GM21723 (cell line): Measurements from ENCODE around the gene MICALL1.

Source experiments
- ATAC-seq: cut with Tn5 transposase; IDR thresholded peaks from one replicate; pipeline ENCODE4 v1.9.1; 2021; ENCODE audit warnings: mild to moderate bottlenecking, moderate library complexity; ENCODE audit not compliant: unreplicated experiment

The MICALL1 gene

DNA sequence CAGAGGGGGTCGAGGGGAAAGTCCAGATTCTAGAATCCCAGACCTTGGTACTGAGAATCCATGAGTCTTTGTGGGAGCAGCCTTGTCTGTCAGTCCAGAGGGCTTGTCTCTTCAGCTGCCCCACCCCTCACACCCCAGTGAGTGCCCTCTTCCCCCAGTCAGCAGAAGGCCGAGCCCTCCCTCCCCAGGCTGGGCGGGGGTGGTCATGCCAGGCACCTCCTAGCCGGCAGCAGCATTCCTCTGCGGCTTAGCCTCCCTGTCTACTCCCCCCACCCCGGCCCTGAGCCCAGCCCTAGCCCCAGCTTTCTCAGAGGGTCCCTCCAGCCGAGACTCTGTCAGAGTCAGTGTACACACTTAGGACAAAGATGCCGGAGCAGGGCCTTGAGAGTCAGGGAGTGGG lies 73.7 kb downstream of the MICALL1 start:
- no peak for ATAC-seq

DNA sequence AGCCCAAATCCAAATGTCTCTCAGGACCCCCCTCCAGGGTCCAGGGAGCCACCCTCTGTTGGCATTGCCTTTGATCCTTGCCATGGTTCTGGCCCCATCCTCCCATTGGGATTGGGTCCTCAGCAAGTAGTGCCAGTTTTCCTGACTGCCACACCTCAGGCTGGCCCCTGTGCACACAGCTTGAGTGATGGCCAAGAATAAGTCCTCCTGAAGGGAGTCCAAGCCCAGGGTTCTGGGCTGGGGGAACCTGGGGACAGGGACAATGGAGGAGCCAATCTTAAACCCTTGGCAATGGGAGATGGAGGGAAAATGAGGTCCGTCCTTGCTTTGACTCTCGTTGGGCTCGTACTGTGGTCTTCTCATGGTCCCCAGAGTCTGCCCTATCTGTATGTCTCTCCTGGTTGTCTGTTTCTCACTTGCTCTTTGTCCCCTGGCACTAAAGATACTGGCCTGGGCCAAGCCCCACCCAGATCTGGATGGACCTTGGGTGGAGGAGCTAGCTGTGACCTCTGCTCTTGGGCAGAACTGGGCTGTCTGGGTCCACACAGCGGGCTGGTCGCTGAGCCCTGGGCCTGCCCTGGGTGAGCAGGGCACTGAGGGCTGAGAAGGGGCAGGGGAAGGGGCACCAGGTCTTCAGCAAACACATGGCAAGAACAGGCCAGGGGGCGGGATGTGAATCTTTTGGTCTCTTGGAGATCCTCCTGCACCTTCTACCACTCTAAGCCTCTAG lies 75.3 kb downstream of the MICALL1 start:
- ATAC-seq: no peak

- no peak for ATAC-seq
Measured at GRCh38 chr22:37982151-37982785, 76.2 kb downstream of the MICALL1 start.

DNA sequence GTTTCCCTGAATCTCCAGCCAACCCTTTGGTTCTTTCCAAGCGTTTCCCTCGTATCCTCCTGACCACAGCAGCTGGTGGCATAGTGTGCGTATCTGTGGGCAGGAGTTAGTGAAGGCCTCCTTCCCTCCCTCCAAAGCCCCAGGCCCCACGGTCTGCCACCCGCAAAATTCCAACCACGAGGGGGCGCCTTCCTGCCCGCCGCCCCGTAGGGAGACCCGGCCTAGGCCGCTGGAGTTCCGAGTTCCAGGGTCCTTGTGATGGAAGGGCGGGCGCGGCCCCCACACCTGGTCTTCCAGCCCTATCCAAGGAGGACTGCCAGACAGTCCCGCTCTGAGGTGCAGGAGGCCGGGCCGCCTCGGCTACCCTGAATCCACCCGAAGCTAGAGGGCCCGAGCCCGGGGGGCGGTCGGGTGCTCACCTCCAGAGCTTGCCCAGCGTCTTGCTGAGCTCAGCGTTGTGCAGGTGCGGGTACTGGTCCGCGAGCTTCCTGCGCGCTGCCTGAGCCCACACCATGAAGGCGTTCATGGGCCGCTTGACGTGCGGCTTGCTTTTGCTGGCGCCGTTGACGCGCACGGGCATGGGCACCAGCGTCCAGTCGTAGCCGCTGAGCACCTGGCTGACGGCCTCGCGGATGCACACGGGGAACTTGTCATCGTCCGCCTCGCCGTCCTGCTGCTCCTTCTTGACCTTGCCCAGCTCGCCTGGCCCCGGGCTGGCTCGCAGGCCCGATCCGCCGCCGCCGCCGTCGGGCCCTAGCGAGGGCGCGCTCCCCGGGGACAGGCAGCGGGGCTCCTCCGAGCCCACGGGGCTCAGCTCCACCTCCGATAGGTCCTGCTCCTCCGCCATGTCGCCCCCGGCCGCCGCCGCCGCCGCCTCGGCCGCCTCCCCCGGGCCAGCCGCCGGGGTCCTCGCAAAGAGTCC lies 77.1 kb downstream of the MICALL1 start:
- no peak for ATAC-seq

DNA sequence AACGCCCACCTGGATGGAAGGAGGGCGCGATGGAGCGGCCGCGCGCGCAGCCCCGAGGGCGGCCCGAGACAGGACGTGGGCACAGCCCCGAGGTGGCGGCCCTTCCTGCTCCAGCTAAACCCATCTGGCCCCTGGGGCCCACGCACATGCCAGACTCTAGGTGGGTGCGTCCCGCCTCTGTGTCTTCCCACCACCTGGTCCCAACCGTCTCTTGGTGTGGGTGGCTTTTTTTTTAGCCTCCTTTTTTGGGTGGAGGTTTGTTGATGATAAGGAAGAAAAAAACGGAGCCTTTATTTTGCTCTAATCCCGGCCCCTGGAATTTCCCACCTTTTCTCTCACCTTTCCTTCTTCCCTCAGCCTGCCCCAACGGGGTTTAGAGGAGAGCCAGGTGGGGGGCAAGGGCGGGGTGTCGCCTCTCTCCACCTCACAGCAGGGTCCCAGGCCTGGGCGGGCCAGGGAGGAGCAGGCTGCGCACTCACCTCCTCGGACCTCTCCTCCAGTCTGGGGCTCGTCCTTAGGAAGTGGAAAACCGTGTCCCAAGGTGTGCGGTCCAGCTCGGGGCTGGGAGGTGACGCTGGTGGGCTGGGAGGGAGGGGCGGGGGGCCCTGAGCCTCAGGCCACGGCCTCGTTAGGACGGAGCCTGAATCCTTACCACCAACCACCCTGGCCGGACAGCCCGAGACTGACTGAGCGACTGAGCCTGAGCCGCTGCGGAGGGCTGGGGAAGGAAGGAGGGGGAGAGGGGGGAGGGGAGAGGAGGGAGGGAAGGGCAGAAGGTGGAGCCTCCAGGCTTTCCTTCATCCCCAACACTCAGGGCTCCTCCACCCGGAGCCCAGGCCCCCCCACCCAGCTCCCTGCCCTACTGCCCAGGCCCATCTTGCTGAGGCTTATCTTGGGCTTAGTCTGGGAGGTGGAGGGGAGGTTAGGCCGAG lies 78.0 kb downstream of the MICALL1 start, which contains the start of gene SOX10:
Gene SOX10, minus strand, starts transcription at position 696 of the 932 bp plus-strand sequence. CDS start 771 bp downstream, outside the sequence.
- ATAC-seq: no peak

DNA sequence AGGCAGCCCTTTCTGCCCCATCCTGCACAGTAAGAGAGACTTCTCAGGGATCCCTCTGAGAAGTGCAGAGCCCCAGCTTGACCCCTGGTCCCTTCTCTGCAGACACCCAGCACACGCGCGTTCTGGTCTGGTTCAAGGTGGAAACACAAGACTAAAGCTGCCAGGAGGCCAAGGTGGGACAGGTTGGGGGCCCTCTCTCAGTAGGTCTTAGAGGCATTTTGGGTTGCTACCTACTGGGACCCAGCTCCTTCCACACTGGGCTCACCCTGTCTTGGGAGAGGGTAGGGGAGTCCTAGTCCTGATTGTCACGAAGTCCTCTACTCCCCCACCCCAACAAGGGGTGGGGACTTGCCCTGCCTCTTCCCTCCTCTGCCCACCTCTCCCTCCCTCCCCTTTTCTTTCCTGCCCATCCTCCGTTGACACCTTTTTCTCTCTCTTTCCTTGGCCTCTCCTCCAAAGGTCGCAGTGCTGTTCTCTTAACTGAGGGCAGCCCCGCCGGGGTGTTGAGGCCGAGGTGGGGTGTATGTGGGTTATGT lies 79.0 kb downstream of the MICALL1 start:
- ATAC-seq: no peak

- ATAC-seq: no peak
Measured at GRCh38 chr22:37985751-37986281, 79.7 kb downstream of the MICALL1 start.

- no peak for ATAC-seq
Measured at GRCh38 chr22:37986371-37986770, 80.3 kb downstream of the MICALL1 start.

DNA sequence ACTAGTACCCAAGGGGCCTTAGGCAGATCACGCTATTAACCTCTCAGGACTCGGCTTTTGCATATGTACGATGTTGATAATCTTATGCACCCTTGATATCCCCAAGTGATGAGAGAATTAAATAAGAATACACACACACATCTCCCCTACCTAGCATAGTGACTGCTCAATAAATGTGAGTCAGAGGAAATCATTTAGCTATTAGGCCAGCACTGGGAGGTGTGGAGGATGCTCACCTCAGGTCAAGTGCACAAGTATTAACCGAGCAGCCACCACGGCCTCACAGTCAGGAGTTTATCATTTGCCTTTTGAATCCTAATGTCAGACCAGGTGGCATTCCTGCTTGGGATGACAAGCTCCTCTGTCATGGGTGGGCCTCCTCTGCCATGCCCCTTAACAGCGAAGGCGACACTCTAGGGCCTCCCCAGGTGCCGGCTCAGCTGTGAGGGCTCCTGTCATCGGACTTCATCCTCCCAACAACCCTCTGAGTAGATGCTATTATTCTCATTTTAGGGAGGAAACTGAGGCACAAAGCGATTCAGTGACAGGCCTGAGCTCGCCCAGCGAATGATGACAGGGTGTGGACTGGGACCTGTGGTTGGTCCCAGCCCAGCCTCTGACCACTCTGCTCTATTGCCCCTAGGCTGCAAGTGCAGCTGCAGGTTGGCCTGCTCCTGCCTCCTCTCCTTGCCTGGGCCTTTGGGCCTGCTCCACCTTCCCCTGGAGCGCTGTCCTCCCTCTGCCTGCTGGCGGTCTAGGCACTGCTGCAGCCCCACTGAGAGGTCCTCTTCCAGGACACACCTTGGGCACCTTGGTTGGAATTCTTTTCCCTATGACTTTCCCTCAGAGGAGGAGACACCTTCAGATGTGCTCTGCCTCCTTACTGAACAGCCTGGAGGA lies 83.3 kb downstream of the MICALL1 start:
- ATAC-seq: no peak

GRCh38 chr22:37990301-37990700 lies 84.2 kb downstream of the MICALL1 start:
- ATAC-seq: no peak

DNA sequence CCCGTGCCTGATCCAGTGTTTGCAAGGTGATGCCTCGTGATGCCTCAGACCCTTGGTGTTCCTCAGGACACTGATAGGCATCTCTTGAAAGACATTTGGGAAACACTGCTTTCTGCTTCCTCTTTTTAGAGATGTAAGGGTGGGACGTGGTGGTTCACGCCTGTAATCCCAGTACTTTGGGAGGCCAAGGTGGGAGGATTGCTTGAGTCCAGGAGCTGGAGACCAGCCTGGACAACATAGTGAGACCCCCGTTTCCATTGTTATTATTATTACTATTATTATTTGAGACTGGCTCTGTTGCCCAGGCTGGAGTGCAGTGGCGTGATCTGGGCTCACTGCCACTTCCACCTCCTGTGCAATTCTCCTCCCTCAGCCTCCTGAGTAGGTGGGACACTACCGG lies 84.8 kb downstream of the MICALL1 start:
- ATAC-seq: no peak

GRCh38 chr22:37991731-37992442 lies 85.8 kb downstream of the MICALL1 start:
- no peak for ATAC-seq
